Prostate gland (tissue), 2 donors: ENCODE results near the gene CLIP4.

Source experiments
- CTCF ChIP-seq, 4 experiments: fragments of 200-600 bp in 2 of 4; fragments of 450-650 bp in 2 of 4; sonication (generic) in 2 of 4; IDR thresholded peaks; 1 replicate in 3 of 4; 2 replicates in 1 of 4; pipeline ENCODE4 v1.5.1; 2016 to 2019; ENCODE audit warnings: antibody characterized with exemption in 4 of 4, mild to moderate bottlenecking in 2 of 4, moderate library complexity in 2 of 4
- POLR2AphosphoS5 ChIP-seq: sonication (generic); formaldehyde crosslinking; IDR thresholded peaks from one replicate; pipeline ENCODE4 v1.6.1; 2017; ENCODE audit warnings: antibody characterized with exemption

DNA sequence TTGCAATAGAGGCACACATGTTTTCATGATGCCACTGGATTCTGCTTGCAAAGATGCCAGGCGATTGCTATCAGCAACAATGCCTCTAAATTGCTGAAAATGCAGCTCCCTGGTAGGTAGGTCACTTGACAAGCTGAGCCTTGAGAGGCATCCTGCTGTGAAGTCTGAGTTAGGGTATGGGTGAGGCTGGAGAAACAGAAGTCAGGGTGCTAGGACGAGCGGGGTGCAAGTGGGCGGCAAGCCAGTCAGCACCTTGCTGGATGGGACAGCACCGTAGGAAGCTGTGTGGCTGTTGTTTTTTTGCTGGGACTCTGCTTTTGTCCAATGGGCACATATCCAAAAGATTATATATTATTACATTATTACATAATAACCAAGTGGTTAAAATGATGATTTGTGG is 10.5 kb upstream of the CLIP4 start:
- no peak for TF ChIP-seq CTCF (IDR thresholded peaks at IDR 0.05)
- TF ChIP-seq POLR2AphosphoS5: no peak
